Stimulated activated CD4-positive, alpha-beta T cell treated with anti-CD3 and anti-CD28 coated beads, TNF-alpha, amount 100 ng/mL, for 24 hours (primary cell): ENCODE data around the gene ICA1.

Experiments used
- DNase-seq, 3 experiments: peaks; one replicate each; pipeline ENCODE4 v3.0.0-alpha.2; 2020; ENCODE audit warnings: low read depth in 3 of 3

Gene ICA1

DNA sequence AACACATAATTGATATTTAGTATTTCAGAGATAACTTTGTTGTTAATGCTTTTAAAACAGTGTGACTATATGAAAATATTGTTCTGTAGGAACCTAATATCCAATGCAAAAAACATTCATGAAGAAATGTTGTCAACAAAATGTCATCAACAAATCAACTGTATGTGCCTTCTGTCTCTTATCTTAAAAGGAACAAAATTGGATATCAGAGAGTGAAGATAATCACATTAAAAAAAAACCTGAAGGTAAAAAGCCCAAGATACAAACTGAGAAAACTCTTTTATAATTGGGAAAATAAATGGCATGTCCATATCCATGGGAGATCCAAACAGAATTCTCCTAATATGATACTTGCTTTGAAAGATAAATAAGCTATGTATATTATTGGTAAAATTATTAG is 33.9 kb downstream of the ICA1 start:
- DNase-seq: no peak

DNA sequence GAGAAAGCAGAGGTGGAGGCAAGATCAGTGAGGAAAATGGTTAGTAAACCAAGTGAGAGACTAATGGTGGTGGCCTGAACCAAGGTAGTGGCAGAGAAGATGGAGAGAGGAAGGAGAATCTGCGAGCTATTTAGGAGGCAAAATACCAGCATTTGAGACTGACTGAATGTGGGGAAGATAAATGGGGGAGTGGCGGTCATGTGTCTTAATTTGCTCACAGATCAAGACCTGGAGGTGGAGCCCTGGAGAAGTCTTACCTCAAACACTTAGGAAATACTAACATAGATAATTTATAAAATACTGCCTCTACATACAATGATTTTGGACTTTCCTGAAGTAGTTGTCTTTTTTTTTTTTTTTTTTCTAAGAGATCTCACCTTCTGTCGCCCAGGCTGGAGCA is 34.7 kb downstream of the ICA1 start:
- DNase-seq: no peak

DNA sequence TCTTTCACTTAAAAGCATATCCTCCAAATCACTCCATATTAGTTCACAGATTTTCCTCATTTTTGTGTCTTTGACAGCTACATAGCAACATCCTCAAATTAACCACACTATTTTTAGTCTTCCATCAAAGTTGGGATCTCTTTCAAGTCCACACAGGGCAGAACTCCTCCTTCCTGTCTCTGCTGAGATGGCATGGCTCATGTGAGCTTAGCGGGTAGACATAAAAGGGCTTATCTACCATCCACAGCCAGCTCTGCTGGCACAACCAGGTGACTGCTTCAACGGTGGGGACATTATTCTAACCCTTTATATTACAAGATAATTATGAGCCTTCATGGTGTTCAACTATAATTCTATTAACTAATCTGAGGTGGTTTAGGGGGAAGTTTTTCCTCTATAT is 35.5 kb downstream of the ICA1 start:
- no peak for DNase-seq

DNA sequence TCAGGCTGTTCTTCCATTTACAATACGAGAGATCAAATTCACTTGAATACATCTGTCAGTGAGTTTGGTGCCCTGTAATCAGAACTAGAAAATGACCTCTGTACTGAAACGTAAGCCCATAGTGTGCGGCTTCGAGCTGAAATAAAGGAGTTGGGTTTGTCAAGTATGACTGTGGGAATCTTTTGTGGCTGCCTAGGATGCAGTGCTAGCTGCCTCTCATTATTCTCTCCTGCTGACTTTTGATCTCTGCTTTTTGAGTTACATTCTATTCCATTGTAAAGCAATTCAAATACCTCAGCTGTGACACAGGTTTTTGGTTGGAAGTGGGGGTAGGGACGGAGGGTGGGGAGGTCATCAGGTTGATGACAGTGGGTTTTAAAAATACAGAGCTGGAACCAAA is 40.4 kb downstream of the ICA1 start:
- DNase-seq: no peak

DNA sequence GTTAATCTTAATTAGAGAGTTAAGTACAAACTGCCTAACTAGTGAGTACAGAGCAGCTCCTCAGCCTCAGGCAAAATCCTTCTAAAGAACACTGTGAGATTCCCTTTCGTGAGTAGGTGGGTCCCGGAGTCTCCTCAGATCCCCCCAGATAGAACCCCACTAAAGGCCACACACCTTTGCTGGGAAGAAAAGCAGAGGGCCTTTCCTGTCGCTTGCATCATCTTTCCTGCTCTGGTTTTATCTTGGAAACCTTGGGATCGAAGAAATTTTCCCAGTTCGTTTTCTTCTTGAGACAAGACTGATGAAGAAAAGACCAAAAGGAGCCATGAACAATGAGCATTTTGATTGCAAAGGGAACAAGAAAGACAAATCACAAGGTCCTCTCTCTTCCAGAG is 40.9 kb downstream of the ICA1 start:
- DNase-seq: no peak

DNA sequence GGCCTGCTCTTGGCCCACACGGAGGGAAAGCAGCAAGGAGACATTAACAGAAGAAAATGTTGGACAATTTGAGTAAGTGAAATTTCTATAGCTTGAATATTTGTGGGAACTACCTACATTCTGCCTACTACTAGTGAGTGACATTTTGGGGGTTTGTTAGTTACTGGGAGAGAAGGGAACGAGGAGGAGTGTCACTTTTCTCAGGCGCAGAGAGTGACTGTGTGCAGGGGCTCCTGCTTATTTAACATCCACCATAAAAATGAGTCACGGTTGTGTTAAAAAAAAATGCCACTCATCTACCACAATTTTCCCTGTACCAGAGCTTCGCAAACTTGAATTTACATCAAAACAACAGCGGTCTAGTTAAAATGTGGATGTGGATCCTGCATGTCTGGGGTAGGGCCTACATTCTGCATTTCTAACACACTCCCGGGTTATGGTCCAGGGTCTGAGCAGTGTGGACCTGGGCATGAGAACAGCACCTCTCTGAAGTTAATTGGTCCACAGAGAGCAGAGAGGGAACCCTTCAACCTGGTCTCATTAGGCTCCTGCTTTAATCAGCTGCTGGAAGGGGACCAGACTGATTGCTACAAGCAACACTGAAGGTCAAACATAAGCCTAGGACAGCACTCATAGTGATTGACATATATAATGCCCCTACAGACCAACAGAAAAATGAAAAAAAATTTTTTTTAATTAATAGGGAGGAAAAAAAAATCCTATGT is 41.4 kb downstream of the ICA1 start:
- no peak for DNase-seq

DNA sequence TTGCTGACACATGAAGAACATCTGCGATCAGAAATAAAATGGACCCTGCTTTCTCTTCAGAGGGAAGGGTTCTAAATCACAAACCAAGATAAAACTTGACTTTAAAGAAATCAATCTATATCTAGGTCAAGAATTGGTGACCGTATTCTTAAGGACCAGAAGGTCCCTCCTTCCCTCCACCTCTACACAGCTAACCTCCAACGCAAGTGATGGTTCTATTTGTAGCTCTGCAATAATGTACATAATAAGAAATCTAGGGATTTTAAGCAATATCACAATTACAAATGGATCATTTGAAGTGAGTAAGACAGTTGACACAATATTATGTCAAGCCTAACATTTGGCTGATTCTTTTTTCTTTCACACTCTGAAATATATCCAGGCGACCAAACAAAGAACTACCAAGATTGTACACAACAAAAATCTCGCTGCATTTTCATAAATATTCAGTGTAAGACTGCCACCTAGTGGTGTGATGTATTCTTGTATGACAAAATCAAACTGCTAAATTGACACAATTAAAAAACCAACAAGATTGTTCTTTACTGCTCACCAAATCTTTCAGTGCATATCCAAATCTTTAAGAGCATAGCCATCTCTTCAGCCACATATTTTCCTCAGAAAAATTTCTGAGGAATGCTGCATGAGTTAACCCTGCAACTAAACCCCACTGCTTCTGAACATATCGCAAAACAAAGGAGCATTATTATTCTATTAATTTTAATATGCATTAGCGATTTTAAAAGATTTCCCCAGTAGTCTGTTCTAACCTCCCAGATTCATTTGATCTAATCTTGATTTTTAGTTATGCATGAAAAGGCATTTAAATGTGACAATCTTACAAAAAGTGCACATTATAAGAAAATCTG is 44.5 kb downstream of the ICA1 start:
- peak in 1 of 3 experiments; percentile 38 for DNase-seq

DNA sequence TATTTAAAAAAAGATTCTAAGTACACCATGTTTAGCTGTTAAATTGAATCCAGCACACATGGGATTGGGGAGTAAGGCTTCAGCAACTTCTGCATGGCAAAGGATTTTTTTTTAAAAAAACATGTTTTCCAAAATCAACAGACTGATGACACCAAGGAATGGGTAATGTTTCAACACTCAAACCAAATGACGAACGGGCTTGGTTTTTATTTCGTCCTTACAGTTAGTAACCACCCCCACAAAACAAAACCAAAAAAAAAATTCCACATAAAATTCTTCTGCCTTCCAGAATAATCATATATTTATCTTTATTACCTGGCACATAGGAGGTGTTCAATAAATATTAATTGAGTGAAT is 45.7 kb downstream of the ICA1 start:
- no peak for DNase-seq

DNA sequence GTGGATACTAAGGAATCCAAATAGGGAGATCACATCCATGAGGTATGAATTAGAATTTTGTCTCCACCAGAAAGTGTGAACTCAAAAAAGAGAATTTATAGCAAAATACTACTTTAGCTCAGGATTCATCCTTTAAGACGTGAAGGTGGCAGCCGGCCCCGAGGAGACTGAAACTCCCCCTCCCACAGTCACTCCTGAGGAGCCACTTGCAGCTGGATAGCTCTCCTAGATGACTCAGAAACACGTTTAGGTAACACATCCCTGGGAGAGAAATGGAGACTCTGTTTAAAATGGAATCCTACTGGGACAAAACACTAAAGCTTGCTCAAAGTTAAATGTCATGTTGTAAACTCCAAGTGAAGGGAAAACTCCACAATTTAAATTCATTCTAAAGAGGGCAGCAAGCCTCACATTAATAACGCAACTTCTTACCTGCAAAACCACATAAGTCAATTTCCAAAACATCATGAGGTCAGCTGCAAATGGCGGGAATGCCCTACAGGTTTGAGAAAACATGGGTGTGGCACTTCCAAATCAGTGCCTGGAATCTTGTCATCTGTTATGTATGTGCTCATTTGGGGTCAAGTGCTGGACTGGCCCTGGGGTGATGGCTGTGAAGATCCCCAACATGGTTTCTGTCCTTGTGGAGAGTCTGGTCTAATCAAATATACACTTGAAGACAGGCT is 46.2 kb downstream of the ICA1 start:
- no peak for DNase-seq

DNA sequence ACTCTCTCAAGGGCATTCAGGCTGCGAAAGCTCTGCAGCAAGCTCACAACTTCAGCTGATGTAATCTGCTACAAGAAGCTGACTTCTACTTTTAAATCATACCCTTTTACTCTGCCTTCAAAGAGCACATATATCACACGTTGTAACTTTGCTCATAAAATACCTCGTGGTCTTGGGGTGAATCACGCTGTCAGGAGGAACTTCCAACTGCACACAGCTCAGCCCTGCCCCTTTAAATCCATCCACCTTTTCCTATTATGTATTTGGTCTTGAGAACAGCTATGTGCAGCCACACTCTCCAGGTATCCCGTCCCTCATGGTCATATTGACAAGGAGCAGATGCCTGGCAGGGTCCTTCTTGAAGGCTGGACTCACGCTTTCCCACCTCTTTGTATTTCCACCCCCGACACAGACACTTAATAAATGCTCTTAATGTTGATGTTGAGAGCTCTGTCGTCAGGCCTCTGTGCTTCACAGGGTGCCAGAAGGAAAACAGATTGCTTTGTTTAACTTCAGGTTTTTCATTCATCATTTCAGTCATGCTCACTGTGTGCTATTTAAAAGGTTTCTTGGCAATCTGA is 47.6 kb downstream of the ICA1 start:
- DNase-seq: no peak

DNA sequence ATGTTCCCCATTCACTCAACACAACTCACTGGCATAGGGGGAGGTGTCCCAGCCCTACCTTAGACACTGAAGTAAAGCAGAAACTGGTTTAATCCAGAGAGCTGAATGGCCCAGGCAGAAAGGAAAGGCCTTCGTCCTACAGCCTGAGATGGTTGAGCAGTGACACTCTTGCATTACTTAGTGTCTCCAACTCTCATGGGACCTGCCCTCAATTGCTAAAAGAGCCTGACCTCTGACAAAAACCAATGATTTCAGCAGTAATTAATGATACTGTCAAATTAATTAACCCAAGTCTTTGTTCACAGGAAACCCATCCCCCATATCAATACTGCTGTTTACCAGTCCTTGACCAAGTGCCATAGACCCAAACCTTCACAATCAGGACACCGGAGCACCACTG is 48.6 kb downstream of the ICA1 start:
- no peak for DNase-seq

DNA sequence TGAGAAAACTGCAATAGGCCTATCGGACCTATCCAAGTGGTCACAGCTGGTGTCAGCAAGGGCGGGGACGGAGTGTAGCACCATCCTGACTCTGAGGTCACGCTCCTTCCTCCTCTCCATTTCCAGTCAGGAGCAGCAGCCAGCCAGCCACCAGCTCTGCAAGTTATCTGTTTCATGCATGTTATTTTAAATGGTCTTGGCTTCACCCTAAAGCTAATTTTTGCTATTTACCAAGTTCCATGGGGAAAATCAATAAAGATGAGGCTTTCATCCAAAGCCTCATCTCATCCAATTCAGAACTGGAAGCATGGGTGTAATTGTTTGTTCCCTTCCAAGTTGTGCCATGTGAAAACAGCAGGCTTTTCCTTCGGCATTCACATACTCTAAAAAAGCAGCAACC is 49.3 kb downstream of the ICA1 start:
- DNase-seq: no peak

DNA sequence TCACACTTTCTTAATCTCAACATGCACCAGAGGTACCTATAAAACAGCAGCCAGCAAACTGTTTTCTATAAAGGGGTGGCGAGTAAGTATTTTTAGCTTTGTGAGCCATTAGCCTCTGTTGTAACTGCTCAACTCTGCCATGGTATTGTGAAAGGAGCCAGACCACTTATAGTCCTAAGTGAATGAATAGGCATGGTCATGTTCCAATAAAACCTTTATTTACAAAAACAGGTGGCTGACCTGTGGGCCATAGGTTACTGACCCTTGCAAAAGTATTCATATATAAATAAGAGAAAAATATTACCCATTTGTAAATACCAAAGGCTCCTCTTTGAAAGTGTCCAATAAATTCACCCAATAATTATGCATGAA is 50.3 kb downstream of the ICA1 start:
- DNase-seq: no peak

DNA sequence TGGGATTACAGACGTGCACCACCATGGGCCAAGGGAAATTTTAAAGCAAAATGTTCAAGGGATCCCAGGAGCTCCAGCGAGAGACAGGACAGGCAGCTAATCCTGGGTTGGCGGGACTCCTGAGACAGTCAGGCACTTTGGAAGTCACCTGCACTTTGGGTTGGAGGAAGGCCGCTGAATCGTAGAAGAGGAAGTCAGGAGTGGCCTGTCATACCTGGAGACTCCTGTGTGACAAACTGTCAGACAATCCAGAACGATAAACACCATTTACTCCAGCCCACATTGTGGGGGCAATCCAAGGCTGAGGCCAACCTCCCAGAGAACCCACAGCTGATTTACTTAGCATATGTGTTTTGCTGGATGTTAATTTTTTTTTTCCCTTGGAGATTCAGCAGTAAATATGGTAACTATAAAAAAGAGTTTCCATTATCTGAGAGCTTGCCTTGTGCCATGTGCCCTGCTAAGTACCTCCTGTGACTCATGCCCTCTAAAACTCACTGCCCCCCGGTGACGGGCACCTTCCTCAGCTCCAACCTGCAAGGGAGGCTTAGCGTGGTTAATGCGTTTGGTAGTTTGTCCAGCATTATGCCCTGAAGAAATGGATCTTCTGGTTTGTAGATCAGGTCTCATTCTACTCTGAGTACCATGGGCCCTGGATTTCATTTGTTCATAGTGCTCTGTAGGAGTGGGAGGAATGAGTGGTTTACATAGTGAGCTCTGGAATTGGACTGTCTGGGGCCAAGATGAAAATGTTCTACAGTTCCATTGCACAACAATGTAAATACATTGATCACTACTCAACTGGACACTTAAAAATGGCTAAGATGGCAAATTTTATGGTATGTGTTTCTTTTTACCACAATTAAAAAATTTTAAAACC is 50.9 kb downstream of the ICA1 start:
- no peak for DNase-seq

DNA sequence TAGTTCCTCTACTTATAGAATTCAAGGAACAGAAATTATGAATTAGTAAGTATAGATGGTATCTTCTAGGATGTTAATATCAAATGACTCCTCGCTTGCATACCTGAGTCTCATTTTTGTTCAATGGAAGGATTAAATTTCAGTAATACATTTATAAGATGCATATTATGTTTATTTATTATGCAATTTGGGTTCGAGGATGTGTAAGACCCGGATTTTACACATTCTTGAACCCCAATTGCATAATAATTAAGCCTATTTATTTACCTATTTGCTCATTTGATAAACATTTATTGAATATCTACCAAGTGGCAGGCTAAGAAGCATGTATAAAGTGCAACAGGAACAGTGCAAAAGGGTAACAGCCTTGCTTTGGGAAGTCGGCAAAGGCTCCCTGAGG is 52.6 kb downstream of the ICA1 start:
- DNase-seq: no peak

DNA sequence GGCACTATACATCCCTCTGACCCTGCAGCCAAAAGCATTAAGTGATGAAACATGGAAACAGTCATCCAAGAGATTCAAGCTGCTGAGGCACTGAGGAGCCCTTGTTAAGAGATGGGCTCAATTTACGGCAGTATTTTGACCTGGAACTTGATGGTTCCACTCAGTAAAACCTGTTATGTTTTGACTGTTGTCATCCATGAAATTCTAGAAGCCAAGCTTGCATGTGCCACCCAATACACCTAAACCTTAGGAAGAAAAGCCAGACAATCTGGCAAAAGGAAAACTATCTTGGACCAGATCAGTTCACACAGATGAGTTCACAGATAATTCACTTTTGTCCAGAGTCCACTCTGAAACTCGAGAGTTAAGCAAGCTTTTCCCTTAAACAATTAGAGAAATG is 53.2 kb downstream of the ICA1 start:
- DNase-seq: no peak

DNA sequence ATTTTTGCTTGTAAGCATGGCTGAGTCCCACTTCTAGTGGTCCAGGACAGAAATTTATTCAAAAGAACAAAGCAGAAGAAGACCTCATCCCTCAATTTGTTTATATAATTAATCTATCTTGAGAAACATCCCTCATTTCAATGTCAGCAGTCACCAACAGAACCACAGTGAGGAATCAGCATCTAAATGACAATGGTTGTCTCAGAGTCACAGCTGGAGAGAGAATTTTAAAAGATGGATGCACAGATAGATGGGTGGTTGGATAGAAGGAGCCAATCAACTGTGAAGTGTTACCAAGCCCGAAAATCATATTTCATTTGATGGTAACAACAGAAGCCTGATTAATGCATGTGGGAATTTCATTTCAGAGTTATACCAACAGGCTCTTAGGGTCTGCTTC is 55.0 kb downstream of the ICA1 start:
- DNase-seq: no peak

DNA sequence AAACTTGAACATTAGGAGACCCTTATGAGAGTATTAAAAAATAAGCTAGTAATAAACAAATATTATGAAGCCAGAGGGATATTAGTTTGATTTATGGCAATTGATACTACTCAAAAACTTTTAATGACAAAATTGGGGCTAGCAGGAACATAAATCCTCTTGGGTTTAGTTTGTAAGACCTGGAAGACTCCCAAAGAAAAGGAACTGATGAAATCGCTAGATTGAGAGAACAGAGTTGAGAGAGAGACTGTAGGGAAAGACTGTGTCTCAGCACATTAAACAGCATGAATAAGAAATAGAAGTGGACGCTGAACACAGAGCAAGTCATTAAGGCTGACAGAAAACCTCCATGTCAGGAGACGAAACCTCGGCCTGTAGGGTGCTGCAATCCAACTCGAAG is 56.4 kb downstream of the ICA1 start:
- DNase-seq: no peak

DNA sequence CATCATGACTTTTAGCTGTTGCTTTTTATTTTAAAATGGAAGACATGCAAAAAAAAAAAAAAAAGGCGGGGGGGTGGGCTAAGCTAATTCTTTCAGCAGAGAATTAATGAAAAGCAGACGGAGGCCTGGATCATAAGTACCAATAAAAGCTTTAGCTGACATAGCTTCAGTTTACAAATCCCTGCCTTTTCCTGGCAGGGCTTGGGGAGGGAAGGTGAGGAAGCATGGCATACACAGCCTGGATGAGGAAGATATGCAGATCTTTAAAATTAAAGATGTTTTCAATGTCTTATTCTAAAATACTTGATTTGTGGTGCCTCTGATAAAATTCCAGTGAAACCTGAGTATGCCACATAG is 57.0 kb downstream of the ICA1 start:
- DNase-seq: no peak

DNA sequence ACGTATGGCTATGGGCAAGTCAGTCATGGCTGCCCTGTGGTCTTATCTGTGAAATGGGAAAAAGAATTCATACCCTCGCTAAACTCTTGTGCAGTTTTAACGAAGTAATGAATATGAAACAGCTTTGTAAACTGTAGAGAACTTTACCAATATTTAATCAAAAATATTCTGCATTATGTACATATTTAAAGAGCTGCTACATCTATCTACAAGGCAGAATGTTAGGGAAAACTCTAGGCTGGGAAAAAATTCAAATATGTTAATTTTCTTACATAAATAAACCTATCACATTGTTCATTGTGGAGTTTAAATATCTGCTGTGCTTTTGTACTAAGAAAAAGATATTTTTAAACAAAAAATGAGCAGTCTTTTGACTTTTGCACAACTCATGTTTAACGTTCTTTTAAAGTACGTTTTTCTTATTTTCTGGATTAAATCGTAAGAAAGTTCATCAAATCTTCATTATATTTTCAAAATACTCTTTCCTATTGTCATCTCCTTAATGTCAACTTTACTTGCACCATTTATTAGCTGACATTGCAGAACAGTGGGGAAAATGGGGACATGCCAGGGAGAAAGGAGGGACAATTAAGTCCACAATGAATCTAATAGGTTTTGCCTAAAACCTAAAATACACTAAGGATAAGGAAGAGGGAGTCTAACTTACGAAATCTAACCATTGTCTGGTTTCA is 57.5 kb downstream of the ICA1 start:
- no peak for DNase-seq

DNA sequence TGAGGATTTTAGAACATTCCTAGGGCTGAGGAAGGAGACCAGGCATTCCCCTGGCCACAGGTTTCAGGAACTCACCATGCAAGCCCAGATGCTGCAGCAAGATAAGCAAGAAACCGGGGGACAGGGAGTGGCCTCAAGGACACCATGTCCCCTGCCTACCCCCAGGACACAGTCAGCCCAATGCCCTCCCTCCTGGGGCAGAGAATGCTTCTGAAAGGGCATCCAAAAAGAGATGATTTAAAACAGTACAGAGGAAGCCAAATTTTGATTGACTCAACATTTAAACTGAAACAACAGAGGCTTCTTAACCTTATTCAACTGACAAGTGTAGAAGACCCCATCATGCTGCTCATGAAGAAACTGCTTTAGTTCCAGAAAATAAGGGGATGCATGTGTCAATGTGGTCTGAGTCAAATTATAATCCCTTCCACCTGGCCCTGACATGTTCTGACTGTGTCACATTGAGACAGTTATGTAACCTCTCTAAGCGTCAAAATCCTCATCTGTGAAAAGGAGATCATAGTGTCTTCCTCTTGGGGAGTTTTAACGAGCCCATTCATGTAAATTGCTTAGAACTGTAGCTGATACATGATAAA is 60.0 kb downstream of the ICA1 start:
- DNase-seq: no peak
